Anterior cingulate cortex (tissue), 58 donors: ENCODE results near the gene SLC5A12.

Experiments
- DNase-seq, 58 donors: peaks; one replicate each; lab custom pipeline; 2025; lab: John Stamatoyannopoulos, UW

Gene SLC5A12

DNA sequence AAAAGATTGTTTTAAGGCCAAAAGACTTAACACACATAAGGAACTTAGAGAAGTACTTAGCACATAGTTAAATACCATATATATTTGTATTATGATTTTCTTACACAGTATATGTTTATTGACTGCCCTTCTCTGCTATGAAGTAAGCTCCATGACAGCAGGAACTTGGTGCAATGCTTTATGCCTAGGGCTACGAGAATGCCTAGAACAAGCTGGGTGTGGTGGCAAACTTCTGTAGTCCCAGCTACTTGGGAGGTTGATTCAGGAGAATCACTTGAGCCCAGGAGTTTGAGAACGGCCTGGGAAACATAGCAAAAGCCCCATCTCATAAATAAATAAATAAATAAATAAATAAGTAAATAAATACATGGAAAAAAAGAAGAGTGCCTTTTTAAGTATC is 1.9 kb downstream of the SLC5A12 start:
- DNase-seq, result no peak

DNA sequence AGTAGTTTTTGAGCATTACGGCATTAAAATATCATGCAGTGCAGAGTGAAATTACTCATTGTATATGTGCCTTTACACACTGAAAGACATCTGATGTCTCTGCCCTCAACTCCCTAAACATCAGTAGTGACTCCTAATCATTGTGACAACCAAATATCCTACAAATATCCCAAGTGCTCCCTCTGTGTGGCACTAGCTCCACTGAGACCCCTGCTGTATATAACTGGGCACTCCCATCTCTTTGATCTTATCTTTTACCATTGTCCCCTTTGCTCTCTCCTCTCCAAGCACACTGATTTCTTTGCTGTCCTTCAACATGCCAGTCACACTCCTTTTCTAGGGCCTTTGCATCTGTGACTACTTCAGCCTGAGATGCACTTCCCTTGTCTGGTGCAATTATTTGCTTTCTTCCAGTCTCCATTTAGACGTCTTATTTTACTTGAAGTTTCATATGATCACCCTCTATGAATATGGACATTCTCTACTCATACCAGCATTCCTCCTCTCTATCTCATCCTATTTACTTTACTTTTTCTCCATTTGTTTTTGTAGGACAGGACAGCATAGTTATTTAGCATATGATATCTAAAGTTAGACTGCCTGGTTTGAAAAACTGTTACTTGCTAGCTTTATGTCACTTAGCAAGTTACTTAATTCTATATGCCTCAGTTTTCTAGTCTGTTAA is 2.4 kb downstream of the SLC5A12 start:
- no peak for DNase-seq

DNA sequence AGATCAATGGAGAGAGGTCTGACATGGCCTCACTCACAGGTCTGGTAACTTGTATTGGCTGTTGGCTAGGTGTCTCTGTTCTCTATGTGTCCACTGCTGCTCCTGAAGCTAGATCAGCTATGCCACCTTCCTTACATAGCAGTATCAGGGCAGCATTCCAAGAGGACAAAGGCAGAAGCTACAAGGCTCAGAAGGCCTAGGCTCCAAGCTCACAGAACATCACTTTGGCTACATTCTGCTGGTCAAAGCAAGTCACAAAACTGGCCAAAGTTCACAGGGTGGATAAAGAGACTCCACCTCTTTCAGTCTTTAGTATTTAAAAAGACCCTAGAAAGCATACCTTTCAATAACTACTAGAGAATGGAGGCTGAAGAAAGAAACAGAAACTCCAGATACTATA is 4.1 kb downstream of the SLC5A12 start:
- DNase-seq, result no peak

DNA sequence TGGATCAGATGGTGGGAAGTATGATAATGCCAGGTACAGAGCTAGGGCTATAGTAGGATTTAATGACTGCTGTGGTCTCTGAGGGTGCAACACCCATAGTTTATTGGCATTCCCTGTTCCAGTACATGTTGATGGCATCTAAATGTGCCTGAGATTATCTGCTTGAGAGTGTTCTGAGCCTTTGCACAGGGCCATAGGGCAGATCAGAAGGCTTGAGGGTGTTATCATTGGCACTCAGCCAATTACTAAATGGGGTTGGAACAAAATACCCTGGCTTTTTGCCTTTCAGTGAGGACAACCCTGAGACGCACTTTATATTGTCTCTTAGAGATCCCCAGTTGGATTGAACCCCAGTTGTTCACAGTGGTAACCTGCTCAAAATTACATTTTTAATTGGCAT is 6.7 kb downstream of the SLC5A12 start:
- DNase-seq, result no peak

DNA sequence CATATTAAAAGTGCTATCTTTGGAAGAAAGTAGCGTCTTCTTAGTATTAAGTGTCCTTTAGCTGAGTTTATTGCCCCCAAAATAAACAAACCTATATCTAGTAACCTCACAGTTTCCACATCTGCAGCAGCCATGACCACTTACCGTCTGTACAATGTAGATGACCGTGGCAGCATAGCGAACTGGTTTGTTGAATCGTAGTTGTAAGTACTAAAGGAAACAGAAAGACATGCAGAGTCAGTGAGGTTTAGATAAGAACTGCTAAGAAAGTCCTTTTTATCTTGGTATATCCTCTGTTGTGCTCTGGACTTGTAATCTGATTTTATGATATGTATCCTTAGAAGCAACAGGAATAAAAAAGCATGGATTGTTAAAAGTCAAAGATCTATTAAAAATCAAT is 9.4 kb downstream of the SLC5A12 start:
- no peak for DNase-seq

DNA sequence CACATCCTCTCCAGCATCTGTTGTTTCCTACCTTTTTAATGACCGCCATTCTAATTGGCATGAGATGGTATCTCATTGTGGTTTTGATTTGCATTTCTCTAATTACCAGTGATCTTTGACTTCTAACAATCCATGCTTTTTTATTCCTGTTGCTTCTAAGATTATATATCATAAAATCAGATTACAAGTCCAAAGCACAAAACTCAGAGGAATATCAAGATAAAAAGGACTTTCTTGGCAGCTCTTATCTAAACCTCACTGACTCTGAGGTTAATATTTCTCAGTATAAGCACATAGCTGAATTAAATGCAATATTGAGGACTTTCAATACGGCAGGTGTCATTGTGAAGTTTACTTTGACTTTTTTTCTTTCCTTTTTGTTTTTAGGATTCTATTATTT is 11.4 kb downstream of the SLC5A12 start:
- DNase-seq, result no peak

DNA sequence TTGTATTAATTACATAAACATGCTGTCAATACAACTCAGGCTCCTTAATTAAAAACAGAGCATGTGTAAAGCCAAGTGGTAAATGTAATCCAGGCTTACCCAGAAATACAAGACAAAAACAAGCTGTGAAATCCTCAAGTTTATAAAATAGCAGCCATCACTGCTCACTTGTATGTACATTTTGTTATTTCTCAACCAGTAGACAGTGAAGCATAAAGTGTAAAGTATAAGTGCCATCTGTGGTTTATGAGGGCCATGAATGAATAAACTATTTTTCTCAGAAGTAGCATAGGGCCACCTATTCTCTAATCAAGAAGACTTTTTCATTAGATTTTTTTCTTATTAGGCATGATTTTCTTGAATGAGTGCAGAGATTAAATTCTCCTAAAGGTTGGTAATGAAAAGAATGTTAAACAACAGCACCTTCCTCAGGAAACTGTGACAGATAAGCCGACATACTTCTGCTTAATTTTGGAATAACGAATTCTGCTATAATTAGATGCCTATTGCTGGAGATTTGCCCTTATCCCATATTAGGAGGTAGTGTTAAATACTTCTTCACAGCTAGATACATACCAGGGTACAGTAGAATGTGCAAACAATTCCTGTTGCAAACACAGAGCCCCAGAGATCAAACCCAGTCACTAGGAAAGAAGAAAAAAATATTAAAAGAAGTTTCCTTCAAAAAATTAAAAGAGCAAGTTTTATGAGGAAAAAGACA is 13.0 kb downstream of the SLC5A12 start:
- DNase-seq, result no peak

DNA sequence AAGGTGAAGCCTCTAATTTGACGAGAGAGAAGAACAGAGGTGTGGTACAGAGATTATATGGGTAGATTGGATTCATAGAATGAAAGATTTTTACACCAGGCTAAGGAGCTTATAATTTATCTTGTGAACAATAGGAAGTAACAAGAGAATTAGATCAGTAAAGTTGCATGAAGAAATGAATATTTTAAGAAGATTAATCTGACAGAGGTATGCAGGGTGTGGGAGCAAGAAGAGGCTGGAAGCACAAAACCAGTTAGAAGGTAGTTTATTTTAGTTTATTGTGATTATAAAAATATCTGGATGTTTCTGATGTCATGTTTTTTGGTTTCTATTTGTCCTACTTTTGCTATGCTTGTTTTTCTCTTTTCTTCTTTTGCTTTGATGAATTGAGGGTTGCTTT is 15.7 kb downstream of the SLC5A12 start:
- no peak for DNase-seq

DNA sequence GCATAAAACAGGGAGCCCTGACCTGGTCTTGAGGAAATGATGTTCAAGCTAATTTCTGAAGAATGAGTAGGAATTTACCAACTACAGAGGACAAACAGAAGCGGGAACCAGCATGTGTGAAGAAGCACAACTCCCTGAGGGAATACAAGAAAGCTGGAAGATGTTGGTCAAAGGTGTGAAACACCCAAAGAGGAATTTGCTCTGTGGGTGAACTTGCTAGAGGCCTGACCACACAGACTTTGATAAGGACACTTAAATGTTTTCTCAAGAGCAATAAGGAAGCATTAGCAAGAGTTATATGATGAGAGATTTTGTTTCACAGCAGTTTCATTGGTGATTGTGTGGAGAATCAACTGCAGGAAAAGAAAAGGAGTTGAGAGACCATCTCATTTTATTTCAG is 17.6 kb downstream of the SLC5A12 start:
- no peak for DNase-seq

DNA sequence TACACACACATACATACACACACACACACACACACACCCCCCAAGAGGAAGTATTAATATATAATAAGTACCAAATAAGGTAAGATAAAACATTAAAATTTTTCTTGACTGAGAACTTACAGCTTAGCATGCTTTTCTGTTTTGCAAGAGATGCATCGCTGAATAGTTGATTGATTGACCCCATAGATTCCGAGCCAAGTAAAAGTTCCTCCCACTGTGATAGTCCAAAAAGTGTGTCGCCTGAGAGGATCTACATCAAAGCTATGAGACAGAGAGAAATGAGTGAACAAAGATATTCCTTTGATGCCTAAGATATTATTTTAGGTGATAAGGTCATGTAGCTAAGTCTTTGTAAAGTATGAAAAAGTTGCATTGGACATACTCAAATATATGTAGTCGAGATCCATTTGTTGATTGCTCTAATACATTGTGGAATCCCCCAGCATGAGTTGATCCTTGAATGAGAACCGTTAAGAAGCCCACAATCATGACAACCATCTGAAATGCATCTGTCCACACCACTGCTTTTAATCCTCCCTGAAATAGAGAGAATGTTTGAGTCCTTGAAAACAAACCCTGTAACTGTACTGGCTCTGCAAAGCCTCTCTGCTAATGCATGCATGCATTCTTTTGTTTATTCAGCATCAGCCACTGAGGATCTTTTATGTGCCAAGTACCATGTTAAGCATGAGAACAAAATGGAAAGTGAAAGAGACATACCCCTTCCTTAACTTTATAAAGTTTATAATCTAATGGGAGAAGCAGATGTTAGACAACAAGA is 18.3 kb downstream of the SLC5A12 start:
- no peak for DNase-seq

DNA sequence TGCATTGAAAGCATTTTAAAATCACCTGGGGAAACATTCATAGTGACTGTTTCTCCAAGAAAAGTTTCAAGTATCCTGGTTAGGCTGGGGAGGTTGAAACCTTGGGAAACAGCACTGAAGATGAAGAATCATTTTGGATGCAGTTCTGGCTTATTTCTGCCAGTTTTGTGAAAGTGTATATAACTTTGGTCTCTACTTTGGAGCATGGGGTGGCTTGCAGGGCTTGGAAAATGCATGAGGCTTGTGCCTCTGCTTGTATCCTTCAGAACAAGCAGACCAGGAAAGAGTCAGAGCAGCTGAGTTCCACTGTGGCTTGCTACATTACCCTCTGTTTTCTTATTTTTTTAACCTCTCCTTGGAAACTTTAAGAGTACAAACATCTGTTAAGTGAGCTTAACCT is 19.5 kb downstream of the SLC5A12 start:
- no peak for DNase-seq

DNA sequence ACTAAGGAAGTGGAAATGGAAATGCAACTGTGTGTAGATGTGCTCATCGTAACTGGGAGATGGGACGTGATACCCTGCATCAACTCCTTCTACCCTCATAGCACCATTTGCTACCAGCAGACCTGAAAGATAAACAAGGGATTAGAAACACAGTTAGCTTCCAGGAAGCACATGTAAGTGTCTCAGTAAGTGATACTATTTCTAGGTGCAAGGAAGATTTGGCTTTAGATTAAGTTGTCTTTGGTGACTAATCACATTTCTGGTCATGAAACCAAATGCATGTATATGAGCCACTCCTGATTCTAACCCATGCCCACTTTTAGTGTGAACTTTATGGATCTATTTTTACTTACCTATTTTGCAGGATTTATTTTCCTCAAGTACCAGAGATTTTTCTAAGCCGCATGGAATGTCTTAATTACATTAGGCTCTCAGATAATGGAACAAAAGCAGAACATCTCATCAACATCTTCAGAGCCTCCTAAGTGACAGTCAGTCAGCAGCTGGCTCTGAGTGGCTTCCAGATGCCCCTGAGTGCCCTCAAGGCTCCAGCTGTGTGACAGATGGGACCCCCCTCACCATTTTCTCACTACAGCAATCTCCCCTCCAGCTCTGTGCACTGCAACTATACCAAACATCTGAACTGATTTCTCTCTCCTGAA is 21.2 kb downstream of the SLC5A12 start:
- no peak for DNase-seq

DNA sequence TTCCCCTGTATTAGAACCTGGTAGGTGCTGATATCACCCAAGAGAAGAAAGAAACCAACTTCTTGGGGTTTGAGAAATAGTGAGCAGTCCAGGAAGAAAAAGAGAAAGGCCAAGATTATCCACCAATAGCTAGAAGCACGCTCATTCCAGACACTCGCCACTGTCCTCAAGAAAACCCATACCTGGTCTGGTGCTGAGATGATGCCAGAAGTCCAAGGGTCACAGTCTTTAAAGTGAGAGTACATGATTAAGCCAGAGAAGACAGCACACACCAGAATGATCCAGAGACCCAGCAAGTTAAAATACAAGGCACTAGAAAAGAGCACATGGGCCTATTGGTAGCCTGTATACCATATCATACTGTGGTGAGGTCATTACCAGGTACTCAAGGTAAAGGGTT is 23.6 kb downstream of the SLC5A12 start:
- no peak for DNase-seq

DNA sequence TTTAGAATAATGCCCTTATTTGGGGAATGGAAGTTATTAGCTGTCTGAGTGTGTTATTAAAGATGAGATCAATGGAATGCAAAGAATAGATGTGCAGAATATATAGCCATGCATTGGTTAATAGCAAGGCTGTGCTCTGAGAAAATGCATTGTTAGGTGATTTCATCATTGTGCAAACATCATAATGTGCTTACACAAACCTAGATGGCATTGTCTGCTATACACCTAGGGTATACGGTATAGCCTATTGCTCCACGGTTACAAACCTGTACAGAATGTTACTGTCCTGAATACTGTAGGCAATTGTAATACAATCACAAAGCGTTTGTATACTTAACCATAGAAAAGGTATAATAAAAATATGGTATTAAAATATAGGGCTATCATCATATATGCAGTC is 25.5 kb downstream of the SLC5A12 start:
- no peak for DNase-seq

DNA sequence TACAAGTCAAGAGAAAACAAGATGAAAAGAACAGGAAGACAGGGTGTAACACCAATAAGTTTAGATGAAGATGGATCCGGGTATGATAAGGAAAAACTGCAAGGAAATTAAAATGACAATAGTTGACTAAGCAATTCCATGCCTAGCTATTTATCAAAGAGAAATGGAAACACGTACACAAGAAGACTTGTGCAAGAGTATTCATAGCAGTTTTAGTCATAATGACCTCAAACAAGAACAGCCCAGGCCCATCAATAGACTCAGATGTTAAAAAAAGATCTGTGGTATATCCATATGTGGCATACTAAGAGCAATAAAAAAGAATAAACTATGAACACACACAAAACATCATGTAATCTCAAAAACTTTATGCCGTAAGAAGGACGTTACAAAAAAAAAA is 33.2 kb downstream of the SLC5A12 start:
- DNase-seq, result no peak

DNA sequence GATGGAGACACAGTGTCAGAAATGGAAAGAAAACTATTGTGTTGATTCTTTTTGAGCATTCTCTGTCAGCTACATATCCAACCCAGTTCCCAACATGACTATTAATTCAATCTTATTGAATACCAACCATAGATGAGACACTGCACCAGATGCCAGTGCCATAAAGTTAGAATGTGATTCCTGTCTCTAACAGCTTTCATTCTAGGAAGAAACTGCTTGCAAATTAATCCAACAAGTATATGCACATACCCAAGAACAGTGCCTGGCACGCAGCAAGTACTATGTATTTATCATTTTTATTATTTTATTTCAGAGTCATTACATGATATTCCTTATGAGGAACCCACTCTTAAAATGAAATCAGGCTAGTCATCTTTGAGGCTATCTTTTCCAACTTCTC is 34.5 kb downstream of the SLC5A12 start:
- no peak for DNase-seq

DNA sequence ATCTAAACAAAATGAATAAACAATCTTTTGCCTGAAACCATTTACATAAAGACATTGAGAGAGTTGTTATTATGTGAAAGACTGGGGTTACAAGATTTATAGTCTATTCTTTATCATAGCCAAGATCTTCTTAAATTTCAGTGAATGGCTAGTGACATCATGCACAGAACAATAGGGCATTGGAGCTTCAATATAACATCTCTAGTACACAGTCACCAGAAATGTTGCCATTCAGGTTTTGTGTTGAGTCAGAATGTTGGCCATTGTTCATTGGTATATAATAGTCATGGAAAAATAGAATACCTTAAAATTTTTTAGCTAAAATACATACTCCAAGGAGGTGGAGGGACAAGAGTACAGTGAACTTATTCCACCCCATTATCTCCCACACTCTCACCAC is 44.3 kb downstream of the SLC5A12 start:
- no peak for DNase-seq

DNA sequence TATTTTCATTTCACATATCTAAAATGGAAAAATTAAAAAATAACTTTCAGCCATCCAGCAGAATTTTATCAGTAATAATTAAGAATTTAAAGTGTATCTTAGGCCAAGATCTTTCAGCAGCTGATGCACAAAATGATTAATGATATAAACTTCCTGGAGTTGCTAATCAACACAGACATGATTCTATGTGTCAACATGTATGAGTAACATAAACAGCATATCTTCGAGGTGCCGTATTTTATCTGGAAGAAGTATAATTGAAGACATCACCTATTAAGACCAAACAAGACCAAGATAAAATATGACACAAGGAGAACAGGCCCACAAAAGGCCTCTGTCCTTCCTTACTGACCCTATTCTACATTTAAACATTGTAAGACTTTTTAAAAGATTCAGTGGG is 45.2 kb downstream of the SLC5A12 start:
- DNase-seq, result no peak

DNA sequence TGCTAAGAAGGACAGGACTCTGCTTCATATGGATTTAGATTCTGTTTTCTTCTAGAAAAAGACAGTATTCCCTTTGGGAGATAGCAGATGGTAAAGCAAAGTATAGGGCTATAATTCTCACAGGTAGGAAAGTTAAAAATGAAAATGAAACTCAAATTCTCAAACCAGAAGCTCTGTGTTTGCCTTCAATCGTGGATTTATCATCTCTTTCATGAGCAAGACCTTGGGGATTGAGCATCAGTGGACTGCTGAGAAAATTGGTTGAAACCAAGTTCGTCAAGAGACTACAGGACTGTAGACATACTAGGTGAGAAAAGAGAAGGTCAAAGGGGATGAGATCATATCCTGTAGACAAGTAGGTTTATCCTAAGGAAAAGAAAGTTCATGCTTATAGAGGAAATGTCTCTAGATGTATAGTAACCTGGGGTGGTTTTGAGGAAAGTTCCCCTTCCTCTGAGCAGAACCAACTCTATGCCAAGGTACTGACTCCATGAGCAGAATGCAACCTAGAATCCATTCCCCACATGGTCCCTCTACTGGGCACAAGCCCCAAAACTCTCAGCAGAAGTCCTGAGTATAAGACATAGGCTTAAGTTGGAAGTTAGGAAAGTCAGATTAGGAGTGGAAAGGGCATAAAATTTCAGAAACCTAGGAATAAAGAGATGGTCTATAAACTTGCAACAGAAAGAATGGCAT is 46.5 kb downstream of the SLC5A12 start:
- DNase-seq, result no peak

DNA sequence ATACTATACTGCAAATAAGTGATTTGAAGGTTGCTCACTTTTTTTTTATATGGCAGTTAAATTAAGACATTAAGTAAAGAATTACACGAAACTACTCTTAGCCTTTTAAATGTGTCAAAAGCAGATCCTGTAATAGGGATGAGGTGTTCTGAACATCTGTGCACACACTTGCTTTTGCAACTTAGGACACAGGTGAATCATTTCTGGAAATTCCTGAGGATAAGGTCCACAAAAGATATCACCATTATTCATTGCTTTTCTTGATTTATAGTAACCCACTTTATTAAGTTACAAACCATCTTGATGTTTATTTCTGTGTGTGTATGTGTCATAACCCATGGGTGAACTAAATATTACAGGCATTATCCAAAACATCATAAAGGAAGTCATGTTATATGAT is 55.9 kb downstream of the SLC5A12 start:
- DNase-seq, result no peak

DNA sequence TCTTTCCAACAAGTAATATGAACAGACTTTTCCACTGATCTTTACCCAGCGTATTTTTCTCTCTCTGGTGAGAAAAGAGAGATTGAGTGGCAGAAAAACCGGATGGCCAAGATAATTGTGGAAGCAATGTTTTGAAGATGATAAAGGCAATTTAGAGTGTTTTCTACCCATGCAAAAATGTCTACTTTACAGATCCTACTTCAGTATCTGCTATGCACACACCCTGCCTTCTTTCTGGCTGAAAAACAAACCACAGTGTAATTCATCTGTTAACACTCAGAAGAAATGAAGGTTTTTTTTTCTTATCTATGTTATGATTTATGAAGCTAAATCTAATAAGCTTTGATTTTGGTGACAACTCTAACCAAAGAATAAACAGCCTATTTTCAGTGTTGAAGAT is 56.8 kb downstream of the SLC5A12 start:
- no peak for DNase-seq
